GM10847 (cell line): Measurements from ENCODE around the gene CACNA1C.

Source experiments
- POLR2A ChIP-seq: IDR thresholded peaks from 2 replicates; pipeline ENCODE4 v1.6.1; 2011; ENCODE audit not compliant: insufficient read length; ENCODE audit errors: extremely low read depth

The CACNA1C gene

GRCh38 chr12:2607881-2608607 is 555.3 kb downstream of the CACNA1C start:
- no peak for TF ChIP-seq POLR2A

- no peak for TF ChIP-seq POLR2A
These were observed 555.8 kb downstream of the CACNA1C start for GRCh38 chr12:2608608-2608945.

- no peak for TF ChIP-seq POLR2A
These were observed 556.2 kb downstream of the CACNA1C start for GRCh38 chr12:2609020-2609419.

- no peak for TF ChIP-seq POLR2A
These were observed 557.6 kb downstream of the CACNA1C start for GRCh38 chr12:2610358-2610757.

- no peak for TF ChIP-seq POLR2A
These were observed 560.7 kb downstream of the CACNA1C start for GRCh38 chr12:2613326-2614073.

GRCh38 chr12:2614341-2614740 is 561.6 kb downstream of the CACNA1C start:
- TF ChIP-seq POLR2A: no peak

GRCh38 chr12:2615665-2616402 is 563.0 kb downstream of the CACNA1C start:
- TF ChIP-seq POLR2A: no peak

GRCh38 chr12:2616763-2617162 is 564.0 kb downstream of the CACNA1C start:
- no peak for TF ChIP-seq POLR2A

- no peak for TF ChIP-seq POLR2A
These were observed 564.6 kb downstream of the CACNA1C start for GRCh38 chr12:2617365-2617764.

- TF ChIP-seq POLR2A: no peak
These were observed 565.7 kb downstream of the CACNA1C start for GRCh38 chr12:2618291-2618995.

- TF ChIP-seq POLR2A: no peak
These were observed 566.3 kb downstream of the CACNA1C start for GRCh38 chr12:2619136-2619535.

- no peak for TF ChIP-seq POLR2A
These were observed 569.7 kb downstream of the CACNA1C start for GRCh38 chr12:2622460-2622859.

- TF ChIP-seq POLR2A: no peak
These were observed 570.7 kb downstream of the CACNA1C start for GRCh38 chr12:2623472-2623871.

GRCh38 chr12:2624543-2625288 is 571.9 kb downstream of the CACNA1C start:
- TF ChIP-seq POLR2A: no peak

GRCh38 chr12:2625289-2625612 is 572.5 kb downstream of the CACNA1C start:
- no peak for TF ChIP-seq POLR2A
